ENCODE measurements around the gene RNF11.

The RNF11 gene

DNA sequence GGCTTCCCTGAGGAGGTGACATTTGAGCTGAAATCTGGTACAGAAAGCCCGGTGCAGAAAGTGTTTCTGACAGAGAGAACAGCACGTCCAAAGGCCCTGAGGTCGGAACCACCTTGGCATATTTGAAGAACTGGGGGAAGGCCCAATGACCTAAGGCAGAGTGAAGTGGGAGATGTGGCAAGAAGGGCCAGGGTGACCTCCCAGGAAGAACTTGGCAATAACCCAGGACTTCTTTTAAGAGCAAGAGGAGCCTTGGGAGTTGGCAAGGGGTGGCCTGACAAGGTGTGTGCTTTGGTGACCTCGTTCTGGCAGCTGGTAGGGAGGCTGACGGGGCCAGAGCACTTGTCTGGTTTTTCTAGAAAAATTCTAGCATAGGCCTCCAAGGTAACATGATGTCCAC lies 70.9 kb downstream of the RNF11 start:
- DNase-seq (ENCODE audit: low read depth, low spot score): no peak
- H3K9me3 ChIP-seq (ENCODE audit: insufficient read depth, low read length): no peaks in the 10 kb centered on the region
- peaks cover 29% of the 10 kb centered on the region for H3K4me1 ChIP-seq (ENCODE audit: insufficient read depth, insufficient read length)
- TF ChIP-seq ZNF274 (IDR thresholded peaks at IDR 0.05; ENCODE audit: low read depth, low read length): no peak
- TF ChIP-seq SUZ12 (IDR thresholded peaks at IDR 0.05; ENCODE audit: extremely low read depth, insufficient read depth, insufficient read length): no peak
- no peak for TF ChIP-seq YY1 (IDR thresholded peaks at IDR 0.05; ENCODE audit: insufficient read depth, insufficient read length)
- H3K36me3 ChIP-seq (ENCODE audit: insufficient read depth, insufficient read length, low read length): no peaks in the 10 kb centered on the region
- no peaks in the 10 kb centered on the region for H3K27me3 ChIP-seq (ENCODE audit: insufficient read depth, insufficient read length)
- H3K4me3 ChIP-seq (ENCODE audit: insufficient read length, low read depth): no peak overlapping the region
- H3K9ac ChIP-seq (ENCODE audit: insufficient read length, low read depth): no peak overlapping the region

- no peaks in the 10 kb centered on the region for H3K9me3 ChIP-seq (ENCODE audit: insufficient read depth, low read length)
- H3K9ac ChIP-seq (ENCODE audit: insufficient read length, low read depth): no peak overlapping the region
- TF ChIP-seq ZNF274 (IDR thresholded peaks at IDR 0.05; ENCODE audit: low read depth, low read length) (no peak), SUZ12 (IDR thresholded peaks at IDR 0.05; ENCODE audit: extremely low read depth, insufficient read depth, insufficient read length) (no peak), YY1 (IDR thresholded peaks at IDR 0.05; ENCODE audit: insufficient read depth, insufficient read length) (no peak)
- H3K4me3 ChIP-seq (ENCODE audit: insufficient read length, low read depth): no peak overlapping the region
- H3K36me3 ChIP-seq (ENCODE audit: insufficient read depth, insufficient read length, low read length): no peaks in the 10 kb centered on the region
- no peak for DNase-seq (ENCODE audit: low read depth, low spot score)
- peaks cover 36% of the 10 kb centered on the region for H3K4me1 ChIP-seq (ENCODE audit: insufficient read depth, insufficient read length)
- no peaks in the 10 kb centered on the region for H3K27me3 ChIP-seq (ENCODE audit: insufficient read depth, insufficient read length)
Measured at GRCh38 chr1:51308636-51309035, 72.6 kb downstream of the RNF11 start.

- Histone ChIP-seq H3K27me3 (ENCODE audit: insufficient read depth, insufficient read length) (no peaks in the 10 kb centered on the region), H3K9ac (ENCODE audit: insufficient read length, low read depth) (no peak overlapping the region), H3K4me1 (ENCODE audit: insufficient read depth, insufficient read length) (peaks cover 40% of the 10 kb centered on the region), H3K36me3 (ENCODE audit: insufficient read depth, insufficient read length, low read length) (no peaks in the 10 kb centered on the region), H3K4me3 (ENCODE audit: insufficient read length, low read depth) (no peak overlapping the region), H3K9me3 (ENCODE audit: insufficient read depth, low read length) (no peaks in the 10 kb centered on the region)
- no peak for TF ChIP-seq SUZ12 (IDR thresholded peaks at IDR 0.05; ENCODE audit: extremely low read depth, insufficient read depth, insufficient read length)
- no peak for TF ChIP-seq ZNF274 (IDR thresholded peaks at IDR 0.05; ENCODE audit: low read depth, low read length)
- TF ChIP-seq YY1 (IDR thresholded peaks at IDR 0.05; ENCODE audit: insufficient read depth, insufficient read length): no peak
- DNase-seq (ENCODE audit: low read depth, low spot score): no peak
Measured at GRCh38 chr1:51309291-51309690, 73.2 kb downstream of the RNF11 start.

GRCh38 chr1:51310871-51311613 lies 75.0 kb downstream of the RNF11 start:
- Histone ChIP-seq H3K27me3 (ENCODE audit: insufficient read depth, insufficient read length) (no peaks in the 10 kb centered on the region), H3K36me3 (ENCODE audit: insufficient read depth, insufficient read length, low read length) (no peaks in the 10 kb centered on the region), H3K9me3 (ENCODE audit: insufficient read depth, low read length) (no peaks in the 10 kb centered on the region), H3K4me1 (ENCODE audit: insufficient read depth, insufficient read length) (peaks cover 27% of the 10 kb centered on the region), H3K9ac (ENCODE audit: insufficient read length, low read depth) (no peak overlapping the region), H3K4me3 (ENCODE audit: insufficient read length, low read depth) (no peak overlapping the region)
- no peak for TF ChIP-seq YY1 (IDR thresholded peaks at IDR 0.05; ENCODE audit: insufficient read depth, insufficient read length)
- TF ChIP-seq ZNF274 (IDR thresholded peaks at IDR 0.05; ENCODE audit: low read depth, low read length): no peak
- TF ChIP-seq SUZ12 (IDR thresholded peaks at IDR 0.05; ENCODE audit: extremely low read depth, insufficient read depth, insufficient read length): no peak
- no peak for DNase-seq (ENCODE audit: low read depth, low spot score)

DNA sequence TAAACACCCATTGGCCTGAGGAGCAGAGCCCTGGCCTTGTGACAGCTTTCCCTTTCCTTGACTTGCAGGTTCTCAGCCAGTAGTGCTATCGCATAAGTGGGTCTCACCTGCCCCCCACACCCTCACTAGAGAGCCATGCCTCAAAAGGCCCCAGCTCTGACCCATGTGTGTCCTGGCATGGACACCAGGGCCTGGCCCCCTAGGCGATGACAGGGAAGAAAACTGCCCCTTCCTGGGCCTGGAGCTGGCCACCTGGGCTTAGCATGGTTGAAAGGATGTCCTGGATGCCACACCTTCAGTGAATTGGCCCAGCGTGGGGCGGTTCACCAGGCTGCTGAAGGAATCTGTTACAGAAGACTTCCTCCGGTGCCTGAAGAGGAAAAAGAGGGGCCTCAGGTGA lies 75.8 kb downstream of the RNF11 start:
- Histone ChIP-seq H3K36me3 (ENCODE audit: insufficient read depth, insufficient read length, low read length) (no peaks in the 10 kb centered on the region), H3K27me3 (ENCODE audit: insufficient read depth, insufficient read length) (no peaks in the 10 kb centered on the region), H3K4me1 (ENCODE audit: insufficient read depth, insufficient read length) (peaks cover 28% of the 10 kb centered on the region), H3K9ac (ENCODE audit: insufficient read length, low read depth) (no peak overlapping the region), H3K9me3 (ENCODE audit: insufficient read depth, low read length) (no peaks in the 10 kb centered on the region), H3K4me3 (ENCODE audit: insufficient read length, low read depth) (no peak overlapping the region)
- TF ChIP-seq ZNF274 (IDR thresholded peaks at IDR 0.05; ENCODE audit: low read depth, low read length) (no peak), YY1 (IDR thresholded peaks at IDR 0.05; ENCODE audit: insufficient read depth, insufficient read length) (no peak), SUZ12 (IDR thresholded peaks at IDR 0.05; ENCODE audit: extremely low read depth, insufficient read depth, insufficient read length) (no peak)
- no peak for DNase-seq (ENCODE audit: low read depth, low spot score)

GRCh38 chr1:51312718-51313117 lies 76.6 kb downstream of the RNF11 start:
- no peak for DNase-seq (ENCODE audit: low read depth, low spot score)
- Histone ChIP-seq H3K4me3 (ENCODE audit: insufficient read length, low read depth) (no peak overlapping the region), H3K27me3 (ENCODE audit: insufficient read depth, insufficient read length) (no peaks in the 10 kb centered on the region), H3K9me3 (ENCODE audit: insufficient read depth, low read length) (no peaks in the 10 kb centered on the region), H3K9ac (ENCODE audit: insufficient read length, low read depth) (no peak overlapping the region), H3K36me3 (ENCODE audit: insufficient read depth, insufficient read length, low read length) (no peaks in the 10 kb centered on the region), H3K4me1 (ENCODE audit: insufficient read depth, insufficient read length) (peaks cover 31% of the 10 kb centered on the region)
- TF ChIP-seq ZNF274 (IDR thresholded peaks at IDR 0.05; ENCODE audit: low read depth, low read length): no peak
- no peak for TF ChIP-seq SUZ12 (IDR thresholded peaks at IDR 0.05; ENCODE audit: extremely low read depth, insufficient read depth, insufficient read length)
- no peak for TF ChIP-seq YY1 (IDR thresholded peaks at IDR 0.05; ENCODE audit: insufficient read depth, insufficient read length)

- Histone ChIP-seq H3K4me1 (ENCODE audit: insufficient read depth, insufficient read length) (peaks cover 34% of the 10 kb centered on the region), H3K36me3 (ENCODE audit: insufficient read depth, insufficient read length, low read length) (no peaks in the 10 kb centered on the region), H3K27me3 (ENCODE audit: insufficient read depth, insufficient read length) (no peaks in the 10 kb centered on the region), H3K4me3 (ENCODE audit: insufficient read length, low read depth) (no peak overlapping the region), H3K9ac (ENCODE audit: insufficient read length, low read depth) (no peak overlapping the region), H3K9me3 (ENCODE audit: insufficient read depth, low read length) (no peaks in the 10 kb centered on the region)
- TF ChIP-seq ZNF274 (IDR thresholded peaks at IDR 0.05; ENCODE audit: low read depth, low read length) (no peak), YY1 (IDR thresholded peaks at IDR 0.05; ENCODE audit: insufficient read depth, insufficient read length) (no peak), SUZ12 (IDR thresholded peaks at IDR 0.05; ENCODE audit: extremely low read depth, insufficient read depth, insufficient read length) (no peak)
- no peak for DNase-seq (ENCODE audit: low read depth, low spot score)
Measured at GRCh38 chr1:51313268-51313852, 77.3 kb downstream of the RNF11 start.
